H9 (cell line): ENCODE data around the gene RBM7. TPM values are rescaled to one million over a fixed set of nuclear protein-coding genes. Genes with fewer than 3 reads are reported as not detected.

ENCODE experiments used
- DNase-seq: peaks from one replicate; pipeline ENCODE4 v3.0.0-alpha.2; 2017
- H2AFZ ChIP-seq: one replicate; pipeline ENCODE4 v1.6.1; 2013; ENCODE audit warnings: mild to moderate bottlenecking, low read length, control low read depth, moderate library complexity
- H2AK5ac ChIP-seq: 2 replicates; pipeline ENCODE4 v1.6.1; 2013; ENCODE audit warnings: low read length, control low read depth, mixed read lengths; ENCODE audit not compliant: insufficient read length
- H2BK120ac ChIP-seq: one replicate; pipeline ENCODE4 v1.6.1; 2013; ENCODE audit warnings: low read depth, mild to moderate bottlenecking, low read length, control low read depth, inconsistent platforms; ENCODE audit not compliant: poor library complexity, severe bottlenecking
- H2BK12ac ChIP-seq: 2 replicates; pipeline ENCODE4 v1.6.1; 2013; ENCODE audit warnings: low read length, control low read depth, mixed read lengths, low read depth; ENCODE audit not compliant: insufficient read length
- H2BK15ac ChIP-seq: 2 replicates; pipeline ENCODE4 v1.6.1; 2013; ENCODE audit warnings: low read depth, low read length, control low read depth
- H2BK20ac ChIP-seq: one replicate; pipeline ENCODE4 v1.6.1; 2013; ENCODE audit warnings: low read depth, mild to moderate bottlenecking, low read length, control low read depth, inconsistent platforms; ENCODE audit not compliant: poor library complexity, severe bottlenecking
- H2BK5ac ChIP-seq: 2 replicates; pipeline ENCODE4 v1.6.1; 2013; ENCODE audit warnings: low read length, control low read depth, mixed read lengths; ENCODE audit not compliant: insufficient read length
- H3K14ac ChIP-seq: 2 replicates; pipeline ENCODE4 v1.6.1; 2013; ENCODE audit warnings: low read length, control low read depth; ENCODE audit not compliant: insufficient read depth
- H3K18ac ChIP-seq: 2 replicates; pipeline ENCODE4 v1.6.1; 2013; ENCODE audit warnings: low read depth, mild to moderate bottlenecking, mixed read lengths, low read length, control low read depth; ENCODE audit not compliant: insufficient read length
- H3K23ac ChIP-seq: 2 replicates; pipeline ENCODE4 v1.6.1; 2013; ENCODE audit warnings: low read length, control low read depth, mixed read lengths, low read depth; ENCODE audit not compliant: insufficient read length
- H3K23me2 ChIP-seq: 2 replicates; pipeline ENCODE4 v1.6.1; 2013; ENCODE audit warnings: low read depth, mild to moderate bottlenecking, mixed read lengths, low read length, control low read depth; ENCODE audit not compliant: insufficient read length, poor library complexity, severe bottlenecking
- H3K27ac ChIP-seq: 2 replicates; pipeline ENCODE4 v1.5.1; 2013; ENCODE audit warnings: low read length, control low read depth, mixed read lengths, low read depth; ENCODE audit not compliant: insufficient read length
- H3K27me3 ChIP-seq: 2 replicates; pipeline ENCODE4 v1.6.1; 2013; ENCODE audit warnings: low read length, control low read depth, inconsistent platforms; ENCODE audit not compliant: insufficient read depth
- H3K4ac ChIP-seq: 2 replicates; pipeline ENCODE4 v1.6.1; 2013; ENCODE audit warnings: low read depth, mild to moderate bottlenecking, control low read depth, inconsistent platforms, low read length, moderate library complexity
- H3K4me1 ChIP-seq: 2 replicates; pipeline ENCODE4 v1.6.1; 2013; ENCODE audit warnings: low read length, control low read depth, inconsistent platforms; ENCODE audit not compliant: insufficient read depth
- H3K4me2 ChIP-seq: 2 replicates; pipeline ENCODE4 v1.6.1; 2013; ENCODE audit warnings: low read length, control low read depth, mixed read lengths; ENCODE audit not compliant: insufficient read length, insufficient read depth
- H3K56ac ChIP-seq: 2 replicates; pipeline ENCODE4 v1.6.1; 2013; ENCODE audit warnings: low read depth, mild to moderate bottlenecking, mixed read lengths, low read length, control low read depth; ENCODE audit not compliant: insufficient read length
- H3K79me1 ChIP-seq: 2 replicates; pipeline ENCODE4 v1.6.1; 2013; ENCODE audit warnings: low read depth, mild to moderate bottlenecking, moderate library complexity, low read length, control low read depth, inconsistent platforms; ENCODE audit not compliant: insufficient read depth, poor library complexity, severe bottlenecking
- H3K79me2 ChIP-seq: 2 replicates; pipeline ENCODE4 v1.6.1; 2013; ENCODE audit warnings: low read length, control low read depth, inconsistent platforms; ENCODE audit not compliant: insufficient read depth
- H3K9ac ChIP-seq: 2 replicates; pipeline ENCODE4 v1.6.1; 2013; ENCODE audit warnings: low read length, control low read depth, mixed read lengths; ENCODE audit not compliant: insufficient read length; ENCODE audit errors: extremely low read depth
- H3K9me3 ChIP-seq: one replicate; pipeline ENCODE4 v1.6.1; 2013; ENCODE audit warnings: low read depth, low read length, inconsistent platforms; ENCODE audit not compliant: control insufficient read depth
- H3T11ph ChIP-seq: one replicate; pipeline ENCODE4 v1.6.1; 2013; ENCODE audit warnings: mild to moderate bottlenecking, low read length, control low read depth, inconsistent platforms
- H4K20me1 ChIP-seq: one replicate; pipeline ENCODE4 v1.6.1; 2013; ENCODE audit not compliant: control insufficient read depth, insufficient read length, insufficient read depth
- H4K5ac ChIP-seq: 2 replicates; pipeline ENCODE4 v1.6.1; 2013; ENCODE audit warnings: low read depth, mild to moderate bottlenecking, mixed read lengths, low read length, control low read depth; ENCODE audit not compliant: insufficient read length
- H4K8ac ChIP-seq: replicated peaks from 2 replicates; pipeline ENCODE4 v1.6.1; 2013; ENCODE audit warnings: low read length, control low read depth, mixed read lengths, low read depth; ENCODE audit not compliant: insufficient read length
- H4K91ac ChIP-seq: 2 replicates; pipeline ENCODE4 v1.6.1; 2013; ENCODE audit warnings: low read depth, mild to moderate bottlenecking, moderate library complexity, mixed read lengths, low read length, control low read depth; ENCODE audit not compliant: insufficient read length
- H3K27ac Mint-ChIP-seq, 3 experiments: 2 replicates in 2 of 3; 3 replicates in 1 of 3; pipeline ENCODE4 v1.8.0; 2020 to 2021; ENCODE audit warnings: mixed read lengths in 3 of 3, mild to moderate bottlenecking in 1 of 3, moderate library complexity in 1 of 3
- H3K27me3 Mint-ChIP-seq: 2 replicates; pipeline ENCODE4 v1.8.0; 2021; ENCODE audit warnings: low read depth, mild to moderate bottlenecking, moderate library complexity, mixed read lengths
- H3K36me3 Mint-ChIP-seq, 3 experiments: 2 replicates in 2 of 3; 3 replicates in 1 of 3; pipeline ENCODE4 v1.8.0; 2020 to 2021; ENCODE audit warnings: low read depth in 3 of 3, mixed read lengths in 3 of 3; ENCODE audit not compliant: insufficient read depth in 1 of 3
- H3K4me1 Mint-ChIP-seq, 2 experiments: 2 replicates each; pipeline ENCODE4 v1.8.0; 2020; ENCODE audit warnings: mixed read lengths in 2 of 2
- H3K4me3 Mint-ChIP-seq, 2 experiments: 2 replicates in 1 of 2; 3 replicates in 1 of 2; pipeline ENCODE4 v1.8.0; 2020 to 2021; ENCODE audit warnings: mild to moderate bottlenecking in 2 of 2, mixed read lengths in 2 of 2, moderate library complexity in 1 of 2
- H3K9me3 Mint-ChIP-seq, 2 experiments: 2 replicates in 1 of 2; 3 replicates in 1 of 2; pipeline ENCODE4 v1.8.0; 2020; ENCODE audit warnings: mild to moderate bottlenecking in 2 of 2, mixed read lengths in 2 of 2, moderate library complexity in 1 of 2
- CTCF ChIP-seq: fragments of 200-600 bp; sonication (generic); conservative IDR thresholded peaks from 3 replicates; pipeline ENCODE4 v1.8.0; 2021; ENCODE audit warnings: antibody characterized with exemption, mild to moderate bottlenecking
- WGBS: extraction: QIAGEN DNeasy Blood & Tissue Kit; methylation state at CpG from one replicate; pipeline ENCODE4 v1.1.7; 2013; ENCODE audit warnings: missing lambda C conversion rate, low lambda C conversion rate, mixed read lengths; ENCODE audit not compliant: insufficient read length; ENCODE audit errors: extremely low coverage; 5-methylcytosine and 5-hydroxymethylcytosine counted together
- long read RNA-seq: library from polyadenylated mRNA; unstranded; transcript quantifications from one replicate; pipeline ENCODE4 v2.0.0, GENCODE V29; 2020
- total RNA-seq: library from RNA; stranded (reverse); gene quantifications from 2 replicates; pipeline ENCODE4 v1.2.1, GENCODE V29; 2021

The RBM7 gene
- 55.5 and 56.4 TPM in 2 replicates for total RNA-seq
- long read RNA-seq, full-length matches to known transcripts: 517 of 542 reads
- long read RNA-seq, partial matches to known transcripts: 12 of 542 reads
- long read RNA-seq, other reads (novel, unspliced or antisense): 13 of 542 reads

- no peak within 1 kb of the TSS for H2BK20ac ChIP-seq
- no peaks in the 10 kb centered on the region for H3K27me3 ChIP-seq
- H3K9ac ChIP-seq: peak within 1 kb of the TSS; percentile 97
- no peaks in the 10 kb centered on the region for H3K9me3 ChIP-seq
- H3K27ac ChIP-seq: peak within 1 kb of the TSS; percentile 92
- peak; percentile 31; the same call in 2 of the 3 replicates for TF ChIP-seq CTCF
- H3K79me1 ChIP-seq: peaks cover 3% of the 10 kb centered on the region
- H4K8ac ChIP-seq: peak within 1 kb of the TSS; percentile 61
- peak within 1 kb of the TSS; percentile 68 for H3K56ac ChIP-seq
- Mint-ChIP-seq H3K27ac (peak within 1 kb of the TSS; percentile 98 to 100 (median 100)), H3K27me3 (no peaks in the 10 kb centered on the region), H3K4me3 (peak within 1 kb of the TSS; percentile 94 to 98), H3K36me3 (peaks cover 7 to 27% (median 23%) of the 10 kb centered on the region in 3 experiments; a peak in 6 of 7 replicates), H3K4me1 (peaks cover 43 to 44% of the 10 kb centered on the region in 2 experiments), H3K9me3 (no peaks in the 10 kb centered on the region)
- H2AK5ac ChIP-seq: no peak within 1 kb of the TSS
- H2BK120ac ChIP-seq: peak within 1 kb of the TSS; percentile 62
- no peak within 1 kb of the TSS for H2BK15ac ChIP-seq
- H2AFZ ChIP-seq: no peak within 1 kb of the TSS
- peaks cover 16% of the 10 kb centered on the region; the same call in 1 of the 2 replicates for H3K79me2 ChIP-seq
- H3K23me2 ChIP-seq: peaks cover 4% of the 10 kb centered on the region
- peak within 1 kb of the TSS; percentile 27 for H2BK12ac ChIP-seq
- no peak within 1 kb of the TSS for H3K23ac ChIP-seq
- peak within 1 kb of the TSS; percentile 97 for H3K18ac ChIP-seq
- H3K14ac ChIP-seq: peak within 1 kb of the TSS; percentile 98
- no peaks in the 10 kb centered on the region; the same call in 1 of the 2 replicates for H3K4me1 ChIP-seq
- peak within 1 kb of the TSS; percentile 14 for H4K91ac ChIP-seq
- peak within 1 kb of the TSS; percentile 87 for H4K5ac ChIP-seq
- no peaks in the 10 kb centered on the region for H4K20me1 ChIP-seq
- peak within 1 kb of the TSS; percentile 97 for H2BK5ac ChIP-seq
- DNase-seq: peak; percentile 96
- H3T11ph ChIP-seq: peak within 1 kb of the TSS; percentile 22
- H3K4me2 ChIP-seq: peak within 1 kb of the TSS; percentile 84
- no CpG with 5 or more reads among the region's 65 CpGs for WGBS
- H3K4ac ChIP-seq: peak within 1 kb of the TSS; percentile 28; the same call in 1 of the 2 replicates
Measured at GRCh38 chr11:114400216-114400914, at the start of gene RBM7, which contains the start of gene C11orf71. RBM7 (plus strand) TSS chr11:114400666; CDS start chr11:114400672, 6 bp downstream. C11orf71 (minus strand) TSS chr11:114400511; CDS start chr11:114400331, 180 bp downstream.
